Astrocyte (in vitro differentiated cells and primary cell): ENCODE data around the gene SCYGR6. TPM values are rescaled to one million over a fixed set of nuclear protein-coding genes. Genes with fewer than 3 reads are reported as not detected.

ENCODE experiments used
- DNase-seq: peaks from one replicate; pipeline ENCODE4 v3.0.0-alpha.2; 2010; ENCODE audit warnings: low read depth
- FAIRE-seq: peaks from 2 replicates; lab custom pipeline; 2011; peaks lifted over from hg19 to GRCh38; lab: Jason Lieb, UNC
- H2AFZ ChIP-seq: 2 replicates; pipeline ENCODE4 v1.6.0; 2012; ENCODE audit warnings: low read depth, low read length, inconsistent platforms
- H3K27ac ChIP-seq: 2 replicates; pipeline ENCODE4 v1.5.1; 2011; ENCODE audit warnings: low read depth, low read length, inconsistent platforms
- H3K27me3 ChIP-seq: 2 replicates; pipeline ENCODE4 v1.6.0; 2011; ENCODE audit warnings: low read length, inconsistent platforms; ENCODE audit not compliant: insufficient read depth
- H3K36me3 ChIP-seq: 2 replicates; pipeline ENCODE4 v1.5.1; 2011; ENCODE audit warnings: low read length, inconsistent platforms; ENCODE audit not compliant: insufficient read depth
- H3K4me1 ChIP-seq: 2 replicates; pipeline ENCODE4 v1.5.1; 2011; ENCODE audit warnings: low read length, inconsistent platforms; ENCODE audit not compliant: insufficient read depth
- H3K4me2 ChIP-seq: 2 replicates; pipeline ENCODE4 v1.6.0; 2012; ENCODE audit warnings: low read length, inconsistent platforms
- H3K4me3 ChIP-seq: 2 replicates; pipeline ENCODE4 v1.5.1; 2011; ENCODE audit warnings: low read depth, mild to moderate bottlenecking, low read length, inconsistent platforms; ENCODE audit not compliant: insufficient read depth
- H3K79me2 ChIP-seq: 2 replicates; pipeline ENCODE4 v1.6.0; 2012; ENCODE audit warnings: mild to moderate bottlenecking, low read length, inconsistent platforms; ENCODE audit not compliant: insufficient read depth
- H3K9ac ChIP-seq: 2 replicates; pipeline ENCODE4 v1.6.0; 2012; ENCODE audit warnings: mild to moderate bottlenecking, low read length, inconsistent platforms
- H3K9me3 ChIP-seq: 2 replicates; pipeline ENCODE4 v1.5.1; 2012; ENCODE audit warnings: low read depth, mild to moderate bottlenecking, low read length, inconsistent platforms; ENCODE audit not compliant: insufficient read depth
- H4K20me1 ChIP-seq: 2 replicates; pipeline ENCODE4 v1.6.0; 2012; ENCODE audit warnings: low read length, inconsistent platforms; ENCODE audit not compliant: insufficient read depth
- H3K27ac Mint-ChIP-seq: one replicate; pipeline ENCODE4 v1.8.0; 2021; ENCODE audit warnings: mild to moderate bottlenecking, mixed read lengths; ENCODE audit not compliant: unreplicated experiment
- H3K27me3 Mint-ChIP-seq: one replicate; pipeline ENCODE4 v1.8.0; 2021; ENCODE audit warnings: low read depth, mixed read lengths; ENCODE audit not compliant: unreplicated experiment
- H3K36me3 Mint-ChIP-seq: one replicate; pipeline ENCODE4 v1.8.0; 2021; ENCODE audit warnings: low read depth, mixed read lengths; ENCODE audit not compliant: unreplicated experiment
- H3K4me1 Mint-ChIP-seq: one replicate; pipeline ENCODE4 v1.8.0; 2021; ENCODE audit warnings: low read depth, mixed read lengths; ENCODE audit not compliant: unreplicated experiment
- H3K4me3 Mint-ChIP-seq: one replicate; pipeline ENCODE4 v1.8.0; 2021; ENCODE audit warnings: mild to moderate bottlenecking, moderate library complexity, mixed read lengths; ENCODE audit not compliant: unreplicated experiment
- H3K9me3 Mint-ChIP-seq: one replicate; pipeline ENCODE4 v1.8.0; 2021; ENCODE audit warnings: mild to moderate bottlenecking, mixed read lengths; ENCODE audit not compliant: unreplicated experiment
- EZH2 ChIP-seq: IDR thresholded peaks from 2 replicates; pipeline ENCODE4 v1.6.1; 2012; ENCODE audit warnings: mild to moderate bottlenecking, low read length, inconsistent platforms; ENCODE audit not compliant: insufficient read depth
- total RNA-seq: library from RNA; stranded (reverse); gene quantifications from 2 replicates; pipeline ENCODE4 v1.2.1, GENCODE V29; 2021
- TF ChIP-seq, protein P1 (sequence below): IDR thresholded peaks from 2 replicates; pipeline ENCODE4 v1.5.1; 2011; ENCODE audit warnings: low read depth, mild to moderate bottlenecking, inconsistent platforms, low read length, moderate library complexity; ENCODE audit not compliant: insufficient read depth

The SCYGR6 gene
- total RNA-seq, 1 donor from 2014 or later = not detected

DNA sequence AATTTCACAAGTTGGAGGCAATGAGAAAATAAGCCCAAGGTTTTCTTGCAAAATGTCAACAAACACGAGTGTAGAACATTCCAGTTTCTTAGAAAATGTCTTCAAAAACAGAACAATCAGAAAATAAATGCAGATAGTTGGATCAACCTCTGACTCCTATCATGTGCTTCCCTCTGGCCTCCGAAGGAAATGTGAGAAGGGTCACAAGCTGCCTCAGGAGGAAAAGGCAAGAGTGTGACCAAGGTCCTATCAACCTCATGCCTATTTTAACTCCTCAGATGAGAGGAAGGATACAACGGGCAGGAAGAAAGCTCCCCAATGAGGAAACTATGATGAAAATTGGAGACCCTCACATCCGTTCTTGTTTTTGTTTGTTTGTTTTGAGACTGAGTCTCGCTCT lies 50.1 kb downstream of the SCYGR6 start:
- Histone ChIP-seq H3K9me3 (no peaks in the 10 kb centered on the region), H3K4me1 (no peaks in the 10 kb centered on the region), H3K36me3 (no peaks in the 10 kb centered on the region), H3K4me3 (no peak overlapping the region), H3K27me3 (no peaks in the 10 kb centered on the region), H3K27ac (no peak overlapping the region), H3K9ac (no peak overlapping the region), H2AFZ (no peak overlapping the region), H3K79me2 (no peaks in the 10 kb centered on the region), H3K4me2 (no peak overlapping the region), H4K20me1 (no peaks in the 10 kb centered on the region)
- DNase-seq = no peak
- Mint-ChIP-seq H3K9me3 (peaks cover 4% of the 10 kb centered on the region), H3K36me3 (no peaks in the 10 kb centered on the region), H3K27ac (no peak overlapping the region), H3K4me1 (no peaks in the 10 kb centered on the region), H3K4me3 (no peak overlapping the region), H3K27me3 (peaks cover 2% of the 10 kb centered on the region)
- FAIRE-seq = no peak
- TF ChIP-seq, protein P1, sequence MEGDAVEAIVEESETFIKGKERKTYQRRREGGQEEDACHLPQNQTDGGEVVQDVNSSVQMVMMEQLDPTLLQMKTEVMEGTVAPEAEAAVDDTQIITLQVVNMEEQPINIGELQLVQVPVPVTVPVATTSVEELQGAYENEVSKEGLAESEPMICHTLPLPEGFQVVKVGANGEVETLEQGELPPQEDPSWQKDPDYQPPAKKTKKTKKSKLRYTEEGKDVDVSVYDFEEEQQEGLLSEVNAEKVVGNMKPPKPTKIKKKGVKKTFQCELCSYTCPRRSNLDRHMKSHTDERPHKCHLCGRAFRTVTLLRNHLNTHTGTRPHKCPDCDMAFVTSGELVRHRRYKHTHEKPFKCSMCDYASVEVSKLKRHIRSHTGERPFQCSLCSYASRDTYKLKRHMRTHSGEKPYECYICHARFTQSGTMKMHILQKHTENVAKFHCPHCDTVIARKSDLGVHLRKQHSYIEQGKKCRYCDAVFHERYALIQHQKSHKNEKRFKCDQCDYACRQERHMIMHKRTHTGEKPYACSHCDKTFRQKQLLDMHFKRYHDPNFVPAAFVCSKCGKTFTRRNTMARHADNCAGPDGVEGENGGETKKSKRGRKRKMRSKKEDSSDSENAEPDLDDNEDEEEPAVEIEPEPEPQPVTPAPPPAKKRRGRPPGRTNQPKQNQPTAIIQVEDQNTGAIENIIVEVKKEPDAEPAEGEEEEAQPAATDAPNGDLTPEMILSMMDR = no peak
- no peak for TF ChIP-seq EZH2

Other genes with a start within 250 kb of the SCYGR6 start
- not detected in 2 replicates for gene SCYGR2, start 125.9 kb downstream of the SCYGR6 start, total RNA-seq
- not detected in 2 replicates for gene SCYGR3, start 109.9 kb downstream of the SCYGR6 start, total RNA-seq
- gene SCYGR4, start 107.3 kb downstream of the SCYGR6 start, total RNA-seq = not detected in 2 replicates
- gene SCYGR5, start 58.0 kb downstream of the SCYGR6 start, total RNA-seq = not detected in 2 replicates
- gene SLC19A3, start 6.7 kb downstream of the SCYGR6 start, total RNA-seq = 0.12 and 0.14 TPM in 2 replicates
- gene SCYGR7, start 3.6 kb upstream of the SCYGR6 start, total RNA-seq = not detected in 2 replicates
- gene SCYGR8, start 21.1 kb upstream of the SCYGR6 start, total RNA-seq = not detected in 2 replicates
- gene CCL20, start 89.1 kb upstream of the SCYGR6 start, total RNA-seq = not detected in 2 replicates
- 0.75 and 0.86 TPM in 2 replicates for gene DAW1, start 146.9 kb upstream of the SCYGR6 start, total RNA-seq